Gastroesophageal sphincter (tissue), 4 donors: ENCODE results near the gene PYGM. TPM values are rescaled to one million over a fixed set of nuclear protein-coding genes. Genes with fewer than 3 reads are reported as not detected.

Experiments
- ATAC-seq: fragments of 150-250 bp; one replicate; pipeline ENCODE4 v1.9.1; 2016; ENCODE audit warnings: mild to moderate bottlenecking, moderate library complexity
- H3K27ac ChIP-seq, 4 donors: fragments of 200-600 bp; sonication (generic) in 3 of 4; 1 replicate in 3 of 4; 2 replicates in 1 of 4; pipeline ENCODE4 v1.5.1; 2016 to 2019
- H3K27me3 ChIP-seq: fragments of 200-600 bp; sonication (generic); one replicate; pipeline ENCODE4 v1.5.1; 2019
- H3K36me3 ChIP-seq, 2 donors: fragments of 200-600 bp; sonication (generic); one replicate each; pipeline ENCODE4 v1.5.1; 2019; ENCODE audit warnings: control low read depth in 1 of 2
- H3K4me1 ChIP-seq, 3 donors: fragments of 200-600 bp; sonication (generic); 1 replicate in 2 of 3; 2 replicates in 1 of 3; pipeline ENCODE4 v1.5.1; 2016 to 2019; ENCODE audit warnings: control low read depth in 2 of 3
- H3K4me3 ChIP-seq, 2 donors: fragments of 200-600 bp; sonication (generic); one replicate each; pipeline ENCODE4 v1.5.1; 2019; ENCODE audit warnings: mild to moderate bottlenecking in 1 of 2, moderate library complexity in 1 of 2
- H3K9me3 ChIP-seq, 3 donors: fragments of 200-600 bp; sonication (generic); one replicate each; pipeline ENCODE4 v1.5.1; 2017 to 2019; ENCODE audit warnings: control low read depth in 2 of 3
- CTCF ChIP-seq, 4 experiments: fragments of 200-600 bp in 2 of 4; fragments of 450-650 bp in 2 of 4; sonication (generic) in 1 of 4; IDR thresholded peaks; one replicate each; pipeline ENCODE4 v1.5.1; 2017 to 2019; ENCODE audit warnings: antibody characterized with exemption in 4 of 4, mild to moderate bottlenecking in 2 of 4, moderate library complexity in 2 of 4
- EP300 ChIP-seq: sonication (generic); formaldehyde crosslinking; IDR thresholded peaks from one replicate; pipeline ENCODE4 v1.6.1; 2017; ENCODE audit warnings: antibody characterized with exemption, mild to moderate bottlenecking
- POLR2A ChIP-seq, 2 donors: fragments of 450-650 bp; IDR thresholded peaks; one replicate each; pipeline ENCODE4 v1.6.1; 2017; ENCODE audit warnings: antibody characterized with exemption in 2 of 2, mild to moderate bottlenecking in 2 of 2, moderate library complexity in 1 of 2
- POLR2AphosphoS5 ChIP-seq: sonication (generic); formaldehyde crosslinking; IDR thresholded peaks from one replicate; pipeline ENCODE4 v1.6.1; 2017; ENCODE audit warnings: antibody characterized with exemption
- WGBS, 2 donors: methylation state at CpG; one replicate each; pipeline ENCODE4 v1.1.5; 2018; ENCODE audit warnings: low coverage in 1 of 2; 5-methylcytosine and 5-hydroxymethylcytosine counted together
- total RNA-seq, 4 donors: library from RNA; depleted of rRNA; stranded (reverse); fragments of >200 nt; gene quantifications; one replicate each; pipeline ENCODE4 v1.1.0, GENCODE V29; 2016

The PYGM gene
- total RNA-seq, 4 donors from 2014 or later: 10.5 to 55.2 (median 32.8) TPM

GRCh38 chr11:64772303-64773018 is 12.7 kb upstream of the PYGM start:
- peaks cover 30 to 97% of the 10 kb centered on the region in 2 donors for H3K36me3 ChIP-seq
- no peak overlapping the region for H3K4me3 ChIP-seq
- no peaks in the 10 kb centered on the region for H3K27me3 ChIP-seq
- no peaks in the 10 kb centered on the region for H3K9me3 ChIP-seq
- H3K4me1 ChIP-seq: peaks cover 34 to 89% (median 36%) of the 10 kb centered on the region in 3 donors
- no peak for ATAC-seq
- TF ChIP-seq POLR2AphosphoS5 (no peak), EP300 (no peak), CTCF (IDR thresholded peaks at IDR 0.05) (no peak), POLR2A (IDR thresholded peaks at IDR 0.05) (no peak)
- H3K27ac ChIP-seq: peak overlapping the region; percentile 19 to 66 (median 64)
- WGBS, 2 donors: 29 to 39% methylated on average over 3 of the region's 3 CpGs

- peak overlapping the region in 3 of 4 donors; percentile 1 to 65 (median 63) for H3K27ac ChIP-seq
Observed at GRCh38 chr11:64771861-64772260, 12.1 kb upstream of the PYGM start.

GRCh38 chr11:64770120-64770519 is 10.3 kb upstream of the PYGM start:
- Histone ChIP-seq H3K4me1 (peaks cover 21 to 89% (median 22%) of the 10 kb centered on the region in 3 donors), H3K27ac (peak overlapping the region in 2 of 4 donors; percentile 22 to 32), H3K36me3 (peaks cover 34 to 100% of the 10 kb centered on the region in 2 donors), H3K4me3 (no peak overlapping the region), H3K27me3 (no peaks in the 10 kb centered on the region), H3K9me3 (no peaks in the 10 kb centered on the region)
- WGBS, 2 donors: 73% methylated on average over 5 of the region's 12 CpGs; no CpG with 5 or more reads in 1 of the 2 donors
- no peak for ATAC-seq
- TF ChIP-seq POLR2A (IDR thresholded peaks at IDR 0.05) (no peak), POLR2AphosphoS5 (no peak), EP300 (no peak), CTCF (IDR thresholded peaks at IDR 0.05) (no peak)

More at GRCh38 chr11:64771861-64772260, 12.1 kb upstream of the PYGM start:
- Histone ChIP-seq H3K36me3 (peaks cover 34 to 100% of the 10 kb centered on the region in 2 donors), H3K27me3 (no peaks in the 10 kb centered on the region), H3K4me1 (peaks cover 33 to 89% (median 37%) of the 10 kb centered on the region in 3 donors), H3K9me3 (no peaks in the 10 kb centered on the region), H3K4me3 (no peak overlapping the region)
- TF ChIP-seq POLR2AphosphoS5 (no peak), EP300 (no peak), POLR2A (IDR thresholded peaks at IDR 0.05) (no peak), CTCF (IDR thresholded peaks at IDR 0.05) (no peak)
- 46 to 75% methylated on average over 2 of the region's 2 CpGs for whole genome bisulfite sequencing, 2 donors
- ATAC-seq: no peak

DNA sequence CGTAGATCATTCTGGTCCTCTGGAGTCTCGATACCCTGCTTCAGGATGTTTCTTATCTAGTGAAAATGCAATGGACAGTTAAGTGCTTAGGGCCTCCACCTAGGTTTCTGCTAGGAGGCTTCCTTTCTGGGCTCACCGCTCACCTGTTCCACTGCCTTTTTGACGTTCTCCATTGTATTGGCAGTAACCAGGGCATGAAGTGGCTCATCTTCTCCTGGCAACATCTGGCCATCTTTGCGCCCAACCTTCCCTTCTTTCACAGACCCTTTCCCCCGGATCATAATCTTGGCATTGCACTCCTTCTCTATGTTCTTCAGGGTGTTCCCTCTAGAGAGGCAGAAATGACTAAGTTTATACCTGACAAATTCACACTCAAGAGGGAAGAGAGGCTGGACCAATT is 9.5 kb upstream of the PYGM start:
- no peaks in the 10 kb centered on the region for H3K9me3 ChIP-seq
- peak overlapping the region in 1 of 4 donors; percentile 32 for H3K27ac ChIP-seq
- 84 to 90% methylated on average over 2 to 6 of the region's 6 CpGs for WGBS, 2 donors
- H3K4me3 ChIP-seq: no peak overlapping the region
- H3K27me3 ChIP-seq: no peaks in the 10 kb centered on the region
- H3K36me3 ChIP-seq: peaks cover 34 to 100% of the 10 kb centered on the region in 2 donors
- peaks cover 20 to 89% (median 23%) of the 10 kb centered on the region in 3 donors for H3K4me1 ChIP-seq
- TF ChIP-seq EP300 (no peak), POLR2AphosphoS5 (no peak), CTCF (IDR thresholded peaks at IDR 0.05) (no peak), POLR2A (IDR thresholded peaks at IDR 0.05) (no peak)
- ATAC-seq: no peak

DNA sequence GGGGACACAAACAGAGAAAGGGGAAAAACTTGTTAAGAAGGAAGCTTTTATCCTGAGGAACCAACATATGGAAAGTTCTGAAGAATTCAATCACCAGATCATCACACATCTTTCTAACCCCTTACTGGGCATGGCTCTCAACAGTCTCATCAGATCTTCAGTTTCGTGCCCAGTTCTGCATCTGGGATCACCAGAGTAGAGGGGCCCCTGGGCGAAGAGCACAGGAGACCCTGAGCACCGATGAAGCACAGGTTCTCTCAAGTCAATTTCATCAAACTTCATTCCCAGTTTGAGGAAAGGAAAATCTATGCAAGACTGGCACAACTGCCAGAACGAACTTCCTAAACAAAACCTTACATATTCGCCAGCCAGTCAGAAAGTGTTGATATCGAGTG is 8.5 kb upstream of the PYGM start:
- Histone ChIP-seq H3K27me3 (no peaks in the 10 kb centered on the region), H3K4me3 (no peak overlapping the region), H3K36me3 (peaks cover 29 to 100% of the 10 kb centered on the region in 2 donors), H3K9me3 (no peaks in the 10 kb centered on the region), H3K4me1 (peaks cover 17 to 89% (median 28%) of the 10 kb centered on the region in 3 donors), H3K27ac (peak overlapping the region in 3 of 4 donors; percentile 77 to 86 (median 82))
- 69 to 75% methylated on average over 3 to 6 of the region's 6 CpGs for WGBS, 2 donors
- TF ChIP-seq POLR2AphosphoS5 (no peak), POLR2A (IDR thresholded peaks at IDR 0.05) (no peak), EP300 (no peak), CTCF (IDR thresholded peaks at IDR 0.05) (no peak)
- ATAC-seq: no peak
